ENCODE data around the gene BRD8. TPM values are rescaled to one million over a fixed set of nuclear protein-coding genes. Genes with fewer than 3 reads are reported as not detected.

The BRD8 gene
- total and polyA plus RNA-seq, 9 of the 15 experiments (the other 6 are each of a cell fraction or from before 2014, with no cell fraction given), result 54.6 to 163 (median 87.0) TPM

DNA sequence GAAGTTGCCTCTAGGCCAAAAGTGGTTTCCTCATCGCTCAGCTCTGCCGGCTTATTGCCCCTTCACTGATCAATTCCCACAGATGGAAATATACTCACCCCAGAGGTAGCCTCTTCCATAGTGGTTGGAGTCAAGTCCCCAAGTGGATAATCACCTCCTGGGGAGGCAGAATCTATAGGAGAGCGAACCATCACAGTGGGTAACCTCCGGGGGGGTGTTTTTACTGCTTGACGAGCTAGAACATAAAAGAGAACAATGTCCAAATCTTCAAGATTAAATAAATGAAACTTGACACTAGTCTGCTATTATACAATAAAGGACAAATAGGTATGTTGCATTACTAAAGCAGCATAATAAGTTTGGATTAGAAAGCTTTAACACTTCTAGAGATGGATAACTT is 9.3 kb downstream of the BRD8 start (continued):
- TF ChIP-seq, protein P1, sequence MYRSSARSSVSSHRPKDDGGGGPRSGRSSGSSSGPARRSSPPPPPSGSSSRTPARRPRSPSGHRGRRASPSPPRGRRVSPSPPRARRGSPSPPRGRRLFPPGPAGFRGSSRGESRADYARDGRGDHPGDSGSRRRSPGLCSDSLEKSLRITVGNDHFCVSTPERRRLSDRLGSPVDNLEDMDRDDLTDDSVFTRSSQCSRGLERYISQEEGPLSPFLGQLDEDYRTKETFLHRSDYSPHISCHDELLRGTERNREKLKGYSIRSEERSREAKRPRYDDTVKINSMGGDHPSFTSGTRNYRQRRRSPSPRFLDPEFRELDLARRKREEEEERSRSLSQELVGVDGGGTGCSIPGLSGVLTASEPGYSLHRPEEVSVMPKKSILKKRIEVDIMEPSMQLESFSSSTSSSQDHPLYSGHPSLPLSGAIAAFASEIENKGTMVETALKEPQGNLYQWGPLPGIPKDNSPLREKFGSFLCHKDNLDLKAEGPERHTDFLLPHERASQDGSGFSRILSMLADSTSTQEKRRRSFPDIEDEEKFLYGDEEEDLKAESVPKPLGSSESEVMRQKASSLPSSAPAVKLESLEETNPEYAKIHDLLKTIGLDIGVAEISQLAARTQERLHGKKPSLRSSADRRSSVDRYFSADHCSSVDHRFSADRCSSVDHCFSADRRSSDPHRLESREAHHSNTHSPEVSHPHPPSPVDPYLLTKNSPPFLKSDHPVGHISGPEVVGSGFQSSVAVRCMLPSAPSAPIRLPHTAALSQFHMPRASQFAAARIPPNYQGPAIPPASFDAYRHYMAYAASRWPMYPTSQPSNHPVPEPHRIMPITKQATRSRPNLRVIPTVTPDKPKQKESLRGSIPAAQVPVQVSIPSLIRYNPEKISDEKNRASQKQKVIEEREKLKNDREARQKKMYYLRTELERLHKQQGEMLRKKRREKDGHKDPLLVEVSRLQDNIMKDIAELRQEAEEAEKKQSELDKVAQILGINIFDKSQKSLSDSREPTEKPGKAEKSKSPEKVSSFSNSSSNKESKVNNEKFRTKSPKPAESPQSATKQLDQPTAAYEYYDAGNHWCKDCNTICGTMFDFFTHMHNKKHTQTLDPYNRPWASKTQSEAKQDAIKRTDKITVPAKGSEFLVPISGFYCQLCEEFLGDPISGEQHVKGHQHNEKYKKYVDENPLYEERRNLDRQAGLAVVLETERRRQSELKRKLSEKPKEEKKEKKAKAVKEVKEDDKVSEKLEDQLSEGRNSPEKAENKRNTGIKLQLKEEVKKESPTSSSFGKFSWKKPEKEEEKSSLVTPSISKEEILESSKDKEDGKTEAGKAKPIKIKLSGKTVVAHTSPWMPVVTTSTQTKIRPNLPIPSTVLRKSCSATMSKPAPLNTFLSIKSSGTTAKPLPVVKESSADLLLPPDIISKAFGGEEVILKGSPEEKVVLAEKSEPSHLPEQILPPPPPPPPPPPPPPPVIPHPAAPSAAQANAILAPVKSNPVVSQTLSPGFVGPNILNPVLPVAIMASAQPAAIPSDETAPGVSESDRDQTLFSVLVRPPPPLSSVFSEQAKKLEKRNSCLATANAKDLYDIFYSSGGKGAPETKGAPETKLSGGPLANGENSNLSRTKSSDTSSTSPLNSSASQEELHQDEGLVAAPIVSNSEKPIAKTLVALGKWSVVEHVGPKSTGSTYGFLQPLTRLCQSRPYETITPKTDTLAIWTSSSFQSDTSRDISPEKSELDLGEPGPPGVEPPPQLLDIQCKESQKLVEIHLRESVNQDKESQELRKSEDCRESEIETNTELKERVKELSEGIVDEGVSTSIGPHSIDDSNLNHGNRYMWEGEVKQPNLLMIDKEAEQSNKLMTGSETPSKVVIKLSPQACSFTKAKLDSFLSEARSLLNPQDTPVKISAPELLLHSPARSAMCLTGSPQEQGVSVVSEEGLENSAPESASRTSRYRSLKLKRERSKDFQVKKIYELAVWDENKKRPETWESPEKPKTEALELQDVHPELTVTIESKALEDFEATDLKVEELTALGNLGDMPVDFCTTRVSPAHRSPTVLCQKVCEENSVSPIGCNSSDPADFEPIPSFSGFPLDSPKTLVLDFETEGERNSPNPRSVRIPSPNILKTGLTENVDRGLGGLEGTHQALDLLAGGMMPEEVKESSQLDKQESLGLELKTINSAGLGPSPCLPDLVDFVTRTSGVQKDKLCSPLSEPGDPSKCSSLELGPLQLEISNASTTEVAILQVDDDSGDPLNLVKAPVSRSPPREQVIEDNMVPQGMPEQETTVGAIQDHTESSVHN (IDR thresholded peaks at IDR 0.05; ENCODE audit: borderline replicate concordance in 1 of 2, low read depth in 1 of 2), result no peak
- TF ChIP-seq, protein P2, sequence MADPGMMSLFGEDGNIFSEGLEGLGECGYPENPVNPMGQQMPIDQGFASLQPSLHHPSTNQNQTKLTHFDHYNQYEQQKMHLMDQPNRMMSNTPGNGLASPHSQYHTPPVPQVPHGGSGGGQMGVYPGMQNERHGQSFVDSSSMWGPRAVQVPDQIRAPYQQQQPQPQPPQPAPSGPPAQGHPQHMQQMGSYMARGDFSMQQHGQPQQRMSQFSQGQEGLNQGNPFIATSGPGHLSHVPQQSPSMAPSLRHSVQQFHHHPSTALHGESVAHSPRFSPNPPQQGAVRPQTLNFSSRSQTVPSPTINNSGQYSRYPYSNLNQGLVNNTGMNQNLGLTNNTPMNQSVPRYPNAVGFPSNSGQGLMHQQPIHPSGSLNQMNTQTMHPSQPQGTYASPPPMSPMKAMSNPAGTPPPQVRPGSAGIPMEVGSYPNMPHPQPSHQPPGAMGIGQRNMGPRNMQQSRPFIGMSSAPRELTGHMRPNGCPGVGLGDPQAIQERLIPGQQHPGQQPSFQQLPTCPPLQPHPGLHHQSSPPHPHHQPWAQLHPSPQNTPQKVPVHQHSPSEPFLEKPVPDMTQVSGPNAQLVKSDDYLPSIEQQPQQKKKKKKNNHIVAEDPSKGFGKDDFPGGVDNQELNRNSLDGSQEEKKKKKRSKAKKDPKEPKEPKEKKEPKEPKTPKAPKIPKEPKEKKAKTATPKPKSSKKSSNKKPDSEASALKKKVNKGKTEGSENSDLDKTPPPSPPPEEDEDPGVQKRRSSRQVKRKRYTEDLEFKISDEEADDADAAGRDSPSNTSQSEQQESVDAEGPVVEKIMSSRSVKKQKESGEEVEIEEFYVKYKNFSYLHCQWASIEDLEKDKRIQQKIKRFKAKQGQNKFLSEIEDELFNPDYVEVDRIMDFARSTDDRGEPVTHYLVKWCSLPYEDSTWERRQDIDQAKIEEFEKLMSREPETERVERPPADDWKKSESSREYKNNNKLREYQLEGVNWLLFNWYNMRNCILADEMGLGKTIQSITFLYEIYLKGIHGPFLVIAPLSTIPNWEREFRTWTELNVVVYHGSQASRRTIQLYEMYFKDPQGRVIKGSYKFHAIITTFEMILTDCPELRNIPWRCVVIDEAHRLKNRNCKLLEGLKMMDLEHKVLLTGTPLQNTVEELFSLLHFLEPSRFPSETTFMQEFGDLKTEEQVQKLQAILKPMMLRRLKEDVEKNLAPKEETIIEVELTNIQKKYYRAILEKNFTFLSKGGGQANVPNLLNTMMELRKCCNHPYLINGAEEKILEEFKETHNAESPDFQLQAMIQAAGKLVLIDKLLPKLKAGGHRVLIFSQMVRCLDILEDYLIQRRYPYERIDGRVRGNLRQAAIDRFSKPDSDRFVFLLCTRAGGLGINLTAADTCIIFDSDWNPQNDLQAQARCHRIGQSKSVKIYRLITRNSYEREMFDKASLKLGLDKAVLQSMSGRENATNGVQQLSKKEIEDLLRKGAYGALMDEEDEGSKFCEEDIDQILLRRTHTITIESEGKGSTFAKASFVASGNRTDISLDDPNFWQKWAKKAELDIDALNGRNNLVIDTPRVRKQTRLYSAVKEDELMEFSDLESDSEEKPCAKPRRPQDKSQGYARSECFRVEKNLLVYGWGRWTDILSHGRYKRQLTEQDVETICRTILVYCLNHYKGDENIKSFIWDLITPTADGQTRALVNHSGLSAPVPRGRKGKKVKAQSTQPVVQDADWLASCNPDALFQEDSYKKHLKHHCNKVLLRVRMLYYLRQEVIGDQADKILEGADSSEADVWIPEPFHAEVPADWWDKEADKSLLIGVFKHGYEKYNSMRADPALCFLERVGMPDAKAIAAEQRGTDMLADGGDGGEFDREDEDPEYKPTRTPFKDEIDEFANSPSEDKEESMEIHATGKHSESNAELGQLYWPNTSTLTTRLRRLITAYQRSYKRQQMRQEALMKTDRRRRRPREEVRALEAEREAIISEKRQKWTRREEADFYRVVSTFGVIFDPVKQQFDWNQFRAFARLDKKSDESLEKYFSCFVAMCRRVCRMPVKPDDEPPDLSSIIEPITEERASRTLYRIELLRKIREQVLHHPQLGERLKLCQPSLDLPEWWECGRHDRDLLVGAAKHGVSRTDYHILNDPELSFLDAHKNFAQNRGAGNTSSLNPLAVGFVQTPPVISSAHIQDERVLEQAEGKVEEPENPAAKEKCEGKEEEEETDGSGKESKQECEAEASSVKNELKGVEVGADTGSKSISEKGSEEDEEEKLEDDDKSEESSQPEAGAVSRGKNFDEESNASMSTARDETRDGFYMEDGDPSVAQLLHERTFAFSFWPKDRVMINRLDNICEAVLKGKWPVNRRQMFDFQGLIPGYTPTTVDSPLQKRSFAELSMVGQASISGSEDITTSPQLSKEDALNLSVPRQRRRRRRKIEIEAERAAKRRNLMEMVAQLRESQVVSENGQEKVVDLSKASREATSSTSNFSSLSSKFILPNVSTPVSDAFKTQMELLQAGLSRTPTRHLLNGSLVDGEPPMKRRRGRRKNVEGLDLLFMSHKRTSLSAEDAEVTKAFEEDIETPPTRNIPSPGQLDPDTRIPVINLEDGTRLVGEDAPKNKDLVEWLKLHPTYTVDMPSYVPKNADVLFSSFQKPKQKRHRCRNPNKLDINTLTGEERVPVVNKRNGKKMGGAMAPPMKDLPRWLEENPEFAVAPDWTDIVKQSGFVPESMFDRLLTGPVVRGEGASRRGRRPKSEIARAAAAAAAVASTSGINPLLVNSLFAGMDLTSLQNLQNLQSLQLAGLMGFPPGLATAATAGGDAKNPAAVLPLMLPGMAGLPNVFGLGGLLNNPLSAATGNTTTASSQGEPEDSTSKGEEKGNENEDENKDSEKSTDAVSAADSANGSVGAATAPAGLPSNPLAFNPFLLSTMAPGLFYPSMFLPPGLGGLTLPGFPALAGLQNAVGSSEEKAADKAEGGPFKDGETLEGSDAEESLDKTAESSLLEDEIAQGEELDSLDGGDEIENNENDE (IDR thresholded peaks at IDR 0.05; ENCODE audit: low read depth, low read length), result no peak
- no peak for TF ChIP-seq SAP30 (IDR thresholded peaks at IDR 0.05; ENCODE audit: borderline replicate concordance, insufficient read depth, low read depth, low read length, poor library complexity, severe bottlenecking)
- TF ChIP-seq KDM1A (IDR thresholded peaks at IDR 0.05), result no peak

Data from K562 (cell line).